NCI-H2107 (cell line): ENCODE measurements around the gene HLA-DPB1.
"Not testable (repeated sequence)": the region's sequence is repeated elsewhere in the genome, so short reads cannot be mapped to it uniquely, and the experiment has no call there.

ENCODE experiments used
- DNase-seq: peaks from one replicate; lab custom pipeline; 2025; lab: John Stamatoyannopoulos, UW

HLA-DPB1 gene

GRCh38 chr6:33071569-33071968, 4.2 kb upstream of the HLA-DPB1 start:
- DNase-seq: no peak

- no peak for DNase-seq
Observed at GRCh38 chr6:33072508-33073100, 3.2 kb upstream of the HLA-DPB1 start.

- no peak for DNase-seq
Observed at GRCh38 chr6:33073431-33073871, 2.3 kb upstream of the HLA-DPB1 start, which contains the start of gene HLA-DPA1. Gene HLA-DPA1 (minus strand): TSS chr6:33073649.

- no peak for DNase-seq
Observed at GRCh38 chr6:33075208-33075567, 602 bp upstream of the HLA-DPB1 start.

- no peak for DNase-seq
Observed at GRCh38 chr6:33076406-33076934, 680 bp downstream of the HLA-DPB1 start.

- no peak for DNase-seq
Observed at GRCh38 chr6:33077908-33078307, 2.1 kb downstream of the HLA-DPB1 start.

GRCh38 chr6:33078442-33078841, 2.7 kb downstream of the HLA-DPB1 start:
- DNase-seq: no peak

GRCh38 chr6:33078919-33079521, 3.2 kb downstream of the HLA-DPB1 start:
- DNase-seq: no peak

GRCh38 chr6:33079580-33079979, 3.8 kb downstream of the HLA-DPB1 start:
- DNase-seq: no peak

- no peak for DNase-seq
Observed at GRCh38 chr6:33080127-33081089, 4.6 kb downstream of the HLA-DPB1 start.

GRCh38 chr6:33081098-33081824, 5.5 kb downstream of the HLA-DPB1 start:
- no peak for DNase-seq

- no peak for DNase-seq
Observed at GRCh38 chr6:33082702-33083101, 6.9 kb downstream of the HLA-DPB1 start.

- DNase-seq: no peak
Observed at GRCh38 chr6:33085627-33086026, 9.8 kb downstream of the HLA-DPB1 start.

GRCh38 chr6:33088258-33088930, 12.6 kb downstream of the HLA-DPB1 start:
- DNase-seq: no peak

- DNase-seq: no peak
Observed at GRCh38 chr6:33088931-33089620, 13.3 kb downstream of the HLA-DPB1 start.

- no peak for DNase-seq
Observed at GRCh38 chr6:33091957-33092356, 16.2 kb downstream of the HLA-DPB1 start.

- DNase-seq: no peak
Observed at GRCh38 chr6:33092385-33092784, 16.6 kb downstream of the HLA-DPB1 start.

- DNase-seq: no peak
Observed at GRCh38 chr6:33093855-33094254, 18.1 kb downstream of the HLA-DPB1 start.

- no peak for DNase-seq
Observed at GRCh38 chr6:33095681-33096080, 19.9 kb downstream of the HLA-DPB1 start.

GRCh38 chr6:33101121-33101737, 25.4 kb downstream of the HLA-DPB1 start:
- DNase-seq: not testable (repeated sequence)
